Smooth muscle cell (in vitro differentiated cells): ENCODE measurements around the gene JAZF1. TPM values are rescaled to one million over a fixed set of nuclear protein-coding genes. Genes with fewer than 3 reads are reported as not detected.

Source experiments
- DNase-seq: peaks from one replicate; lab custom pipeline; 2025; ENCODE audit not compliant: unreplicated experiment; lab: John Stamatoyannopoulos, UW
- H2AFZ ChIP-seq: fragments of 200-600 bp; sonication (generic); 2 replicates; pipeline ENCODE4 v1.6.0; 2016; ENCODE audit warnings: antibody characterized with exemption, low read depth, mild to moderate bottlenecking
- H3F3A ChIP-seq: fragments of 200-600 bp; sonication (generic); 2 replicates; pipeline ENCODE4 v1.6.0; 2017; ENCODE audit warnings: antibody characterized with exemption, low read depth
- H3K27ac ChIP-seq: fragments of 200-600 bp; sonication (generic); 2 replicates; pipeline ENCODE4 v1.5.1; 2016; ENCODE audit warnings: low read depth, mild to moderate bottlenecking
- H3K27me3 ChIP-seq: fragments of 200-600 bp; sonication (generic); 2 replicates; pipeline ENCODE4 v1.6.1; 2016; ENCODE audit warnings: low read depth, mild to moderate bottlenecking
- H3K36me3 ChIP-seq: fragments of 200-600 bp; sonication (generic); 2 replicates; pipeline ENCODE4 v1.5.1; 2016; ENCODE audit warnings: low read depth
- H3K4me1 ChIP-seq: fragments of 200-600 bp; sonication (generic); 2 replicates; pipeline ENCODE4 v1.5.1; 2016; ENCODE audit warnings: low read depth
- H3K4me2 ChIP-seq: fragments of 200-600 bp; sonication (generic); 2 replicates; pipeline ENCODE4 v1.6.0; 2016; ENCODE audit warnings: mild to moderate bottlenecking
- H3K4me3 ChIP-seq: fragments of 200-600 bp; sonication (generic); 2 replicates; pipeline ENCODE4 v1.5.1; 2016; ENCODE audit warnings: mild to moderate bottlenecking
- H3K79me2 ChIP-seq: fragments of 200-600 bp; sonication (generic); 2 replicates; pipeline ENCODE4 v1.6.0; 2016; ENCODE audit warnings: low read depth, mild to moderate bottlenecking
- H3K9ac ChIP-seq: fragments of 200-600 bp; sonication (generic); 2 replicates; pipeline ENCODE4 v1.6.0; 2016; ENCODE audit warnings: low read depth
- H3K9me3 ChIP-seq: fragments of 200-600 bp; sonication (generic); replicated peaks from 2 replicates; pipeline ENCODE4 v1.5.1; 2016; ENCODE audit warnings: low read depth
- H4K20me1 ChIP-seq: fragments of 200-600 bp; sonication (generic); 2 replicates; pipeline ENCODE4 v1.6.0; 2016; ENCODE audit warnings: low read depth
- WGBS: methylation state at CpG from one replicate; pipeline ENCODE4 v1.1.7; 2016; ENCODE audit warnings: low lambda C conversion rate; 5-methylcytosine and 5-hydroxymethylcytosine counted together
- polyA plus RNA-seq: library from polyadenylated mRNA; unstranded; fragments of >200 nt; fragmentation: Nextera tagmentation; extraction: Ambion mirVana; gene quantifications from 2 replicates; pipeline ENCODE4 v1.2.1, GENCODE V29; 2016
- total RNA-seq: library from RNA; depleted of rRNA; stranded (reverse); fragments of >200 nt; gene quantifications from 2 replicates; pipeline ENCODE4 v1.2.3, GENCODE V29; 2014
- TF ChIP-seq, protein P1 (sequence below): fragments of 200-600 bp; sonication (generic); IDR thresholded peaks from 2 replicates; pipeline ENCODE4 v1.5.1; 2017; ENCODE audit warnings: borderline replicate concordance, mild to moderate bottlenecking, antibody characterized with exemption; ENCODE audit not compliant: insufficient read depth, poor library complexity, severe bottlenecking

The JAZF1 gene
- total and polyA plus RNA-seq, 2 experiments from 2014 or later: 17.4 to 18.0 TPM

DNA sequence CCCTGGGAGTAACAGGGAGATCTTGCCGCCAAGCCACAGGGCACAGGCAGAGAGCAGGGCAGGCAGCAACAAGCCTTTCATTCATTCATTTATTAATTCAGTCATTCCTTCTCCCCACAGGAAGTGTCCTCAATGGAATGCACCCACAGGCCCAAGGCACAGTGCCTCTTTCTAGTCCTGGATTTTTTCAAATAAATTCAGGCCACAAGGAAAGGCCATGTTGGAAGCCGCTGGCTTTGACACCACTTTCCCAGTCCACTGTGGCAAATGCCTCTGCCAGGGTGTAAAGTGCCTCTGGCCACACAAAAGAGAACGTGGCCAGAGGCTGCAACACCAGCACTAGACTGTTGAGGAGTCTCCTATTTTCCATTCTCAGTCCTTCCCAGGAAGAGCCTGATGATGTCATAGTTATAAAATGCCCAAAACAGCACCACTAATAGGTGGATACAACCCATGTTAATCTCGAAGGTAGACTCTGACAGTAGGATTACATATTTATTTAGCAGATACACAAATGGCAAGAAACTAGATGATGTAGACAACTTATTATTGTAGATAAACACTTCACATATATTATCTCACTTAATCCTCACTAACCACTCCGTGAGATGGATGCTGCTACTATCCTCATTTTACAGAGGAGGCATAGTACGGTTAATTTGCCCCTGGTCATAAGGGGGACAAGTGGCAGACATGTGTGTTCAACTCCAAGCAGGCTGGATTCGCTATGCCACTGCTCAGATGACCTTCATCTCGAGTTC is 5.5 kb downstream of the JAZF1 start:
- Histone ChIP-seq H3K4me3 (no peak overlapping the region), H3K27ac (peak overlapping the region; percentile 30), H3F3A (peaks cover 16% of the 10 kb centered on the region), H3K9ac (no peak overlapping the region), H3K27me3 (no peaks in the 10 kb centered on the region), H3K9me3 (no peaks in the 10 kb centered on the region), H3K79me2 (peaks cover 59% of the 10 kb centered on the region), H3K4me2 (no peak overlapping the region), H3K4me1 (peaks cover 8% of the 10 kb centered on the region), H3K36me3 (no peaks in the 10 kb centered on the region), H2AFZ (no peak overlapping the region), H4K20me1 (peaks cover 4% of the 10 kb centered on the region)
- TF ChIP-seq, protein P1, sequence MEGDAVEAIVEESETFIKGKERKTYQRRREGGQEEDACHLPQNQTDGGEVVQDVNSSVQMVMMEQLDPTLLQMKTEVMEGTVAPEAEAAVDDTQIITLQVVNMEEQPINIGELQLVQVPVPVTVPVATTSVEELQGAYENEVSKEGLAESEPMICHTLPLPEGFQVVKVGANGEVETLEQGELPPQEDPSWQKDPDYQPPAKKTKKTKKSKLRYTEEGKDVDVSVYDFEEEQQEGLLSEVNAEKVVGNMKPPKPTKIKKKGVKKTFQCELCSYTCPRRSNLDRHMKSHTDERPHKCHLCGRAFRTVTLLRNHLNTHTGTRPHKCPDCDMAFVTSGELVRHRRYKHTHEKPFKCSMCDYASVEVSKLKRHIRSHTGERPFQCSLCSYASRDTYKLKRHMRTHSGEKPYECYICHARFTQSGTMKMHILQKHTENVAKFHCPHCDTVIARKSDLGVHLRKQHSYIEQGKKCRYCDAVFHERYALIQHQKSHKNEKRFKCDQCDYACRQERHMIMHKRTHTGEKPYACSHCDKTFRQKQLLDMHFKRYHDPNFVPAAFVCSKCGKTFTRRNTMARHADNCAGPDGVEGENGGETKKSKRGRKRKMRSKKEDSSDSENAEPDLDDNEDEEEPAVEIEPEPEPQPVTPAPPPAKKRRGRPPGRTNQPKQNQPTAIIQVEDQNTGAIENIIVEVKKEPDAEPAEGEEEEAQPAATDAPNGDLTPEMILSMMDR: no peak
- 71% methylated on average over 7 of the region's 8 CpGs for WGBS
- no peak for DNase-seq

DNA sequence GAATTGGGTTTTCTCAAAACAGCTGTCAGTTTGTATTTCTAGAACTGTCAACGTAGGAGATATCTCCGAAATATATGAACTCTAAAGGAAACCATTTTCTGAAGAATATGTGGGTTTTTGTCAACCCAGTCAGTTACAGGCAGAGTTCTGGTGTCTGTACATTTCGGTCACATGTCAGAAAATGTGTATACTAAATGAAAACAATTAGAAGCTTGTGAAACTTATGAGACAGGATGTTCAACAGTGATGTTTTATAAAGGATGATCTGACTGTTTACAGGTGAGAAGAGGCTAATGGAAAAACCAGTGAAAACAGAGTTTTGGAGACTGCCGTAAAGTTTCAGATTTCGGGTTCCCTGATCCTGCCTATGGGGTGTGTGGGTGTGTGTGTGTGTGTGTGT is 6.2 kb downstream of the JAZF1 start:
- no peak for DNase-seq
- no peaks in the 10 kb centered on the region for H3K36me3 ChIP-seq
- TF ChIP-seq, protein P1: no peak
- peaks cover 8% of the 10 kb centered on the region for H3K4me1 ChIP-seq
- 90% methylated on average over 3 of the region's 5 CpGs for WGBS
- H3F3A ChIP-seq: peaks cover 16% of the 10 kb centered on the region
- no peak overlapping the region for H3K4me3 ChIP-seq
- H3K27me3 ChIP-seq: no peaks in the 10 kb centered on the region
- no peak overlapping the region for H3K9ac ChIP-seq
- peak overlapping the region; percentile 28 for H3K27ac ChIP-seq
- H3K79me2 ChIP-seq: peaks cover 59% of the 10 kb centered on the region
- H3K9me3 ChIP-seq: no peaks in the 10 kb centered on the region
- H4K20me1 ChIP-seq: peaks cover 4% of the 10 kb centered on the region
- no peak overlapping the region for H2AFZ ChIP-seq
- no peak overlapping the region for H3K4me2 ChIP-seq

DNA sequence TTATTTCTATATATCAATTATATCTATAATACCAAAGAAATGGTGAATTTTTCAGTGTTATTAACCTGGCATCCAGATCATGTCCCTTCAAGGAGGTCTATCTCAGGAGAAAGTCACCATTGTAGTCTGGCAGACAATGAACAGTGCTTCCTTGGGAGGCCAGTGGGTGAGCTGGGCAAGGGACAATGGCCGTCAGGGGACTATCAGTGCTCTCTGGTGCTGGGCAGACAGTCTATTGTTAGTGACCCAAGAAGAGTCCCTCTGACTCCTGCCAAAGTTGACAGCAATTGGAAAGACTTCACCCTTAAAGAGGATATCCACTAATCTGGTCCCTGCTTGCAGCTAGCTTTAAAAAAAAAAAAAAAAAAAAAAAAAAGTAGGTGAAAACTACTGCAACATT is 7.1 kb downstream of the JAZF1 start:
- H3K9me3 ChIP-seq: no peaks in the 10 kb centered on the region
- H3F3A ChIP-seq: peaks cover 16% of the 10 kb centered on the region
- WGBS: 94% methylated on average over 1 of the region's 1 CpG
- no peak overlapping the region for H3K4me3 ChIP-seq
- no peak overlapping the region for H3K4me2 ChIP-seq
- DNase-seq: no peak
- H3K27me3 ChIP-seq: no peaks in the 10 kb centered on the region
- peaks cover under 1% of the 10 kb centered on the region for H4K20me1 ChIP-seq
- H2AFZ ChIP-seq: no peak overlapping the region
- H3K36me3 ChIP-seq: no peaks in the 10 kb centered on the region
- TF ChIP-seq, protein P1: no peak
- no peak overlapping the region for H3K9ac ChIP-seq
- peaks cover 51% of the 10 kb centered on the region for H3K79me2 ChIP-seq
- no peak overlapping the region for H3K27ac ChIP-seq
- H3K4me1 ChIP-seq: peaks cover under 1% of the 10 kb centered on the region

DNA sequence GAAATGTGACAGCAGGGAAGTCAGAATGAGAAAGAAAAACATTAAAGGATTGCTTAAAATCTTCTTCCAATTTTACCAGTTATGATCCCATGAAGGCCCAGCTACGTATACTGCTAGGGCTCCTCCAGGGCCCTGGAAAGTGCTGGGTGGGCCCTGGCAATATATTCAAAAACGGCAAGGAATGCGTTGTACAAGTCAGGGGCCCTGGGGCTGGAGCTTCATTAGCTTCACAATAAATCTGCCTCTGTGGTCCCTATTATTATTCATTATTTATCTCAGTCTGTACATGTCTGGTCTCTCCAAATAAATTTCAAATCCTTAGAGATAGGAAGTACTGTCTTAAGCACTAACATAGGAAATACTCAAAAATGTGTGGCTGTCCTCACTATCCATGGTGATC is 7.6 kb downstream of the JAZF1 start:
- Histone ChIP-seq H3K9ac (no peak overlapping the region), H3K4me2 (no peak overlapping the region), H4K20me1 (no peaks in the 10 kb centered on the region), H3K9me3 (no peaks in the 10 kb centered on the region), H3K4me1 (no peaks in the 10 kb centered on the region), H3K27me3 (no peaks in the 10 kb centered on the region), H2AFZ (no peak overlapping the region), H3K27ac (no peak overlapping the region), H3K4me3 (no peak overlapping the region), H3F3A (peaks cover 13% of the 10 kb centered on the region), H3K36me3 (no peaks in the 10 kb centered on the region), H3K79me2 (peaks cover 45% of the 10 kb centered on the region)
- 76% methylated on average over 3 of the region's 3 CpGs for WGBS
- no peak for DNase-seq
- TF ChIP-seq, protein P1: no peak
